ENCODE data around the gene ERLEC1. TPM values are rescaled to one million over a fixed set of nuclear protein-coding genes. Genes with fewer than 3 reads are reported as not detected.
A peak's percentile ranks its signal among the peaks of the same experiment; 100 is the strongest.
"Not testable (repeated sequence)": the region's sequence is repeated elsewhere in the genome, so short reads cannot be mapped to it uniquely, and the experiment has no call there.

Gene ERLEC1
- total RNA-seq, 1 donor from 2014 or later = 37.9 TPM

GRCh38 chr2:53755121-53755520 is 31.7 kb upstream of the ERLEC1 start:
- peaks cover 12% of the 10 kb centered on the region for H3K36me3 Mint-ChIP-seq (ENCODE audit: insufficient read depth)
- H3K4me3 Mint-ChIP-seq (ENCODE audit: low read depth) = no peak overlapping the region
- no peaks in the 10 kb centered on the region for H3K4me1 Mint-ChIP-seq (ENCODE audit: low read depth)
- no peaks in the 10 kb centered on the region for H3K27me3 Mint-ChIP-seq
- DNase-seq (ENCODE audit: low spot score, unreplicated experiment) = no peak
- H3K27ac Mint-ChIP-seq = no peak overlapping the region
- TF ChIP-seq, protein P1, sequence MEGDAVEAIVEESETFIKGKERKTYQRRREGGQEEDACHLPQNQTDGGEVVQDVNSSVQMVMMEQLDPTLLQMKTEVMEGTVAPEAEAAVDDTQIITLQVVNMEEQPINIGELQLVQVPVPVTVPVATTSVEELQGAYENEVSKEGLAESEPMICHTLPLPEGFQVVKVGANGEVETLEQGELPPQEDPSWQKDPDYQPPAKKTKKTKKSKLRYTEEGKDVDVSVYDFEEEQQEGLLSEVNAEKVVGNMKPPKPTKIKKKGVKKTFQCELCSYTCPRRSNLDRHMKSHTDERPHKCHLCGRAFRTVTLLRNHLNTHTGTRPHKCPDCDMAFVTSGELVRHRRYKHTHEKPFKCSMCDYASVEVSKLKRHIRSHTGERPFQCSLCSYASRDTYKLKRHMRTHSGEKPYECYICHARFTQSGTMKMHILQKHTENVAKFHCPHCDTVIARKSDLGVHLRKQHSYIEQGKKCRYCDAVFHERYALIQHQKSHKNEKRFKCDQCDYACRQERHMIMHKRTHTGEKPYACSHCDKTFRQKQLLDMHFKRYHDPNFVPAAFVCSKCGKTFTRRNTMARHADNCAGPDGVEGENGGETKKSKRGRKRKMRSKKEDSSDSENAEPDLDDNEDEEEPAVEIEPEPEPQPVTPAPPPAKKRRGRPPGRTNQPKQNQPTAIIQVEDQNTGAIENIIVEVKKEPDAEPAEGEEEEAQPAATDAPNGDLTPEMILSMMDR (IDR thresholded peaks at IDR 0.05; ENCODE audit: unreplicated experiment) = no peak
- H3K9me3 Mint-ChIP-seq (ENCODE audit: low read depth) = no peaks in the 10 kb centered on the region

DNA sequence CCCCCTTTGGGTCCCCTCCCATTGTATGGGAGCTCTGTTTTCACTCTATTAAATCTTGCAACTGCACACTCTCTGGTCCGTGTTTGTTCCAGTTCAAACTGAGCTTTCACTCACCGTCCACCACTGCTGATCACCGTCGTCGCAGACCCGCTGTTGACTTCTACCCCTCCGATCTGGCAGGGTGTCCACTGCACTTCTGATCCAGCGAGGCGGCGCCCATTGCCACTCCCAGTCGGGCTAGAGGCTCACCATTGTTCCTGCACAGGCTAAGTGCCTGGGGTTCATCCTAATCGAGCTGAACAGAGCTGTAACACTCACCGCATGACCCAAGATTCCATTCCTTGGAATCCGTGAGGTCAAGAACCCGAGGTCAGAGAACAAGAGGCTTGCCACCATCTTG is 30.2 kb upstream of the ERLEC1 start:
- Mint-ChIP-seq H3K4me1 (ENCODE audit: low read depth) (no peaks in the 10 kb centered on the region), H3K4me3 (ENCODE audit: low read depth) (no peak overlapping the region), H3K27ac (no peak overlapping the region), H3K9me3 (ENCODE audit: low read depth) (no peaks in the 10 kb centered on the region), H3K27me3 (no peaks in the 10 kb centered on the region), H3K36me3 (ENCODE audit: insufficient read depth) (peaks cover 14% of the 10 kb centered on the region)
- TF ChIP-seq, protein P1 (IDR thresholded peaks at IDR 0.05; ENCODE audit: unreplicated experiment) = no peak
- no peak for DNase-seq (ENCODE audit: low spot score, unreplicated experiment)

- H3K4me1 Mint-ChIP-seq (ENCODE audit: low read depth); H3K9me3 Mint-ChIP-seq (ENCODE audit: low read depth); H3K27me3 Mint-ChIP-seq; H3K27ac Mint-ChIP-seq; DNase-seq (ENCODE audit: low spot score, unreplicated experiment); H3K4me3 Mint-ChIP-seq (ENCODE audit: low read depth): not testable (repeated sequence)
- H3K36me3 Mint-ChIP-seq (ENCODE audit: insufficient read depth) = peaks cover 17% of the 10 kb centered on the region
These were observed 29.6 kb upstream of the ERLEC1 start for GRCh38 chr2:53757206-53757605.

- H3K4me1 Mint-ChIP-seq (ENCODE audit: low read depth) = peaks cover 21% of the 10 kb centered on the region
- DNase-seq (ENCODE audit: low spot score, unreplicated experiment) = no peak
- no peaks in the 10 kb centered on the region for H3K9me3 Mint-ChIP-seq (ENCODE audit: low read depth)
- TF ChIP-seq, protein P1 (IDR thresholded peaks at IDR 0.05; ENCODE audit: unreplicated experiment) = no peak
- peaks cover 9% of the 10 kb centered on the region for H3K36me3 Mint-ChIP-seq (ENCODE audit: insufficient read depth)
- H3K27ac Mint-ChIP-seq = peak overlapping the region; percentile 19
- H3K4me3 Mint-ChIP-seq (ENCODE audit: low read depth) = peak overlapping the region; percentile 48
- H3K27me3 Mint-ChIP-seq = no peaks in the 10 kb centered on the region
These were observed 21.1 kb upstream of the ERLEC1 start for GRCh38 chr2:53765767-53766166.

GRCh38 chr2:53767405-53768241 is 19.2 kb upstream of the ERLEC1 start, which contains the start of gene CHAC2:
CHAC2 (plus strand) TSS chr2:53767804; CDS start chr2:53767887, 83 bp downstream.
- Mint-ChIP-seq H3K27ac (peak within 1 kb of the TSS; percentile 93), H3K27me3 (no peaks in the 10 kb centered on the region), H3K9me3 (ENCODE audit: low read depth) (no peaks in the 10 kb centered on the region), H3K36me3 (ENCODE audit: insufficient read depth) (peaks cover 8% of the 10 kb centered on the region), H3K4me1 (ENCODE audit: low read depth) (peaks cover 21% of the 10 kb centered on the region), H3K4me3 (ENCODE audit: low read depth) (peak within 1 kb of the TSS; percentile 90)
- DNase-seq (ENCODE audit: low spot score, unreplicated experiment) = peak; percentile 59
- TF ChIP-seq, protein P1 (IDR thresholded peaks at IDR 0.05; ENCODE audit: unreplicated experiment) = peak; percentile 61

DNA sequence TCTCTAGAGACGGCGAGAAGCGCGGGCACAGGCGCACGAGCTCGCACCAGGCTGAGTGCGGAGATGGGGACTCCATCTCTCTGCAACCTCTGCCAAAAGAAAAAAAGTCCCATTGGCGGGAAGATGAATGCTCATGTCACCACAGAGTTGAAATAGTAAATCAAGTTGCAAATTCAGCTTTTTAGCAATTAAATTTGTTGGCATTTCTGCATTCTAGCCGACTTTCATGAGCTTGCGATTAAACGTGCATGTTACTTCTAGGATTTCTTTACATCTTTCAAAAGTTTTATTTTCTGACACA is 18.7 kb upstream of the ERLEC1 start:
- Mint-ChIP-seq H3K27me3 (no peaks in the 10 kb centered on the region), H3K36me3 (ENCODE audit: insufficient read depth) (peaks cover 8% of the 10 kb centered on the region), H3K4me1 (ENCODE audit: low read depth) (peaks cover 21% of the 10 kb centered on the region), H3K4me3 (ENCODE audit: low read depth) (peak overlapping the region; percentile 90), H3K27ac (peak overlapping the region; percentile 93), H3K9me3 (ENCODE audit: low read depth) (no peaks in the 10 kb centered on the region)
- DNase-seq (ENCODE audit: low spot score, unreplicated experiment) = no peak
- TF ChIP-seq, protein P1 (IDR thresholded peaks at IDR 0.05; ENCODE audit: unreplicated experiment) = no peak

Data from progenitor cell of endocrine pancreas (in vitro differentiated cells).